Measurements from ENCODE around the gene ANKRD60.

Gene ANKRD60

DNA sequence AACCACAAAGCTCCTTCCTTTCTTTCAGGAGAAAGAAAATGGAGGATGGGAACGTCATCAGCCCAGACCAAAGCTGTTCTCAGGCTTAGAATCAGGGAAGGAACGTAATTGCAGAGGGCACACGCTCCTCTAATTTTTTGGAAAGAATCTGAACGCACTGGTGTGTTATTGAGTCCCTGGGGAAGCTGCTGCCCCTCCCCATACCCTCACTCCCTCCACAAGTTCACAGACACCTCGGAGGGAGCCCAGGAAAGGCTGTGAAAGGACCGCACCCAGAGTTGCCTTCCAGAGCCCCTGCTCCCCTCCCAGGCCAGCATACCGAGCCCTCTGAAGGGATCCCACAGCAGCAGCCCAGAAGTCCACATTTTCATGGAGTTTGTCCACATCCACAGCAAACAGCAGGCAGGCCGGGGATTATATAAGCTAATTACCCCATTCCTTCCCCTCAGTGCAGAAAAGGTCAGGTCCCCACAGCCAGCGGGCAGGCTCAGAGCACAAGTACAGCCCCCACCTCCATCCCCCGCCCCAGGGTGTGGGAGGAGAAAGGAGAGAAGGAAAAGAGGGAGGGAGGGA is 53.7 kb downstream of the ANKRD60 start:
- peak overlapping the region; percentile 67 for H3K27ac ChIP-seq (ENCODE audit: low read length)
- peaks cover 0 to 4% of the 10 kb centered on the region in 2 donors for H3K27me3 ChIP-seq (ENCODE audit: control insufficient read depth in 1 of 2, insufficient read depth in 2 of 2, low read length in 2 of 2)
- peak overlapping the region; percentile 21 to 40 for H3K9ac ChIP-seq (ENCODE audit: low read length in 2 of 2)
- H3K4me1 ChIP-seq (ENCODE audit: control insufficient read depth, insufficient read depth, low read length): peaks cover 24% of the 10 kb centered on the region
- H3K36me3 ChIP-seq (ENCODE audit: control insufficient read depth in 2 of 2, insufficient read depth in 2 of 2, low read length in 2 of 2): no peaks in the 10 kb centered on the region
- peak overlapping the region; percentile 19 to 55 for H3K4me3 ChIP-seq (ENCODE audit: low read length in 2 of 2)
- H3K9me3 ChIP-seq (ENCODE audit: control insufficient read depth in 2 of 2, low read length in 2 of 2): no peaks in the 10 kb centered on the region

- Histone ChIP-seq H3K4me1 (ENCODE audit: control insufficient read depth, insufficient read depth, low read length) (peaks cover 18% of the 10 kb centered on the region), H3K9me3 (ENCODE audit: control insufficient read depth in 2 of 2, low read length in 2 of 2) (no peaks in the 10 kb centered on the region), H3K9ac (ENCODE audit: low read length in 2 of 2) (peak overlapping the region; percentile 21 to 40), H3K27ac (ENCODE audit: low read length) (peak overlapping the region; percentile 67), H3K4me3 (ENCODE audit: low read length in 2 of 2) (peak overlapping the region; percentile 19 to 55), H3K36me3 (ENCODE audit: control insufficient read depth in 2 of 2, insufficient read depth in 2 of 2, low read length in 2 of 2) (no peaks in the 10 kb centered on the region), H3K27me3 (ENCODE audit: control insufficient read depth in 1 of 2, insufficient read depth in 2 of 2, low read length in 2 of 2) (no peaks in the 10 kb centered on the region)
Measured at GRCh38 chr20:58173930-58174707, 54.3 kb downstream of the ANKRD60 start.

DNA sequence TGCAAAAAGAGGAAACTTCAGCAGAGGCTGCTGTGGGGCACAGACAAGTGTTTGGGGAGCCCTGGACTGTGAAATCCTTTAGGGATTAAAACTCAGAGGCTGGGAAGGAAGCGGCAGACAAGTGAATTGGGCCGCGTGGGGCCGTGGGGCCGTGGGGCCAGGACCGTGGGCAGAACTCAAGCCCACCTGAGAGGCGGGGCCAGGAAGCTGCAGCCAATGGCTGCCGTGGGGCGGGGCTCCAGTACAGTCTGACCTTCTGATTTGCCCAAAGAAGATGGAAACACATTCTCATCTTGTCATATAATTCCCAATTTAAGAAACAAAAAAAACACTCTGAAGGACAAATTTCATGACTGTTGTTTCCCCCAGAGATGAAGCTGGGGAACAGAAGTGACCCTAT is 55.4 kb downstream of the ANKRD60 start:
- no peak overlapping the region for H3K9ac ChIP-seq (ENCODE audit: low read length in 2 of 2)
- H3K4me3 ChIP-seq (ENCODE audit: low read length in 2 of 2): no peak overlapping the region
- peaks cover 14% of the 10 kb centered on the region for H3K4me1 ChIP-seq (ENCODE audit: control insufficient read depth, insufficient read depth, low read length)
- no peaks in the 10 kb centered on the region for H3K27me3 ChIP-seq (ENCODE audit: control insufficient read depth in 1 of 2, insufficient read depth in 2 of 2, low read length in 2 of 2)
- no peak overlapping the region for H3K27ac ChIP-seq (ENCODE audit: low read length)
- H3K9me3 ChIP-seq (ENCODE audit: control insufficient read depth in 2 of 2, low read length in 2 of 2): no peaks in the 10 kb centered on the region
- H3K36me3 ChIP-seq (ENCODE audit: control insufficient read depth in 2 of 2, insufficient read depth in 2 of 2, low read length in 2 of 2): no peaks in the 10 kb centered on the region

DNA sequence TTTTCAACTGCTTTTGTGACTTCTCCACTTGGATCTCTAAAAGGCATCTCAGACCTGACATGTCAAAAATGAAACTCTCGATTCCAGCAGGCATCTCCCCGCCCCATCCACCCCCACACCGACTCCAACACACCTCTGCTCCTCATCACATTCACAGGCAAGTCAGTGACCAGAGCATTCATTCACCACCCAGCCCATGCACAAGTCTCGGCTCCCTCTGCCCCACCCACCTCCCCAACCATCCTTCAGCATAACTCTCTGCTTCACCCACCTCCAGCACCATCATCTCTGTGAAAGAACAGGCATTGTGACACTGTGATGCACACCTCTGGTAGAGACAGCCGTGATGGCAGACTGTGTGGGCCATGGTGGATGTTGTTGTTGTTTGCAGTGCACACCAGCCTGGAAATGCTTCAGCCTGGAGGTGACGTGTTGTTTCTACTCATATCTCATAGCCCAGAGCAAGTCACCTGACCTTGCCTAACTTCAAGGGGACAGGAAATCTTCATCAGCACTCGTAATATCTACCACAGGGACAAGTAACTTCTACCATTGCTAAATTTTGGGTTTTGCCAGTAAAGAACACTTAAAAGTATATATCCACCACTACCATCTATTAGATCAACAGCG is 56.5 kb downstream of the ANKRD60 start:
- no peak overlapping the region for H3K4me3 ChIP-seq (ENCODE audit: low read length in 2 of 2)
- no peaks in the 10 kb centered on the region for H3K27me3 ChIP-seq (ENCODE audit: control insufficient read depth in 1 of 2, insufficient read depth in 2 of 2, low read length in 2 of 2)
- H3K9me3 ChIP-seq (ENCODE audit: control insufficient read depth in 2 of 2, low read length in 2 of 2): no peaks in the 10 kb centered on the region
- H3K9ac ChIP-seq (ENCODE audit: low read length in 2 of 2): no peak overlapping the region
- peaks cover 14% of the 10 kb centered on the region for H3K4me1 ChIP-seq (ENCODE audit: control insufficient read depth, insufficient read depth, low read length)
- no peak overlapping the region for H3K27ac ChIP-seq (ENCODE audit: low read length)
- H3K36me3 ChIP-seq (ENCODE audit: control insufficient read depth in 2 of 2, insufficient read depth in 2 of 2, low read length in 2 of 2): no peaks in the 10 kb centered on the region

DNA sequence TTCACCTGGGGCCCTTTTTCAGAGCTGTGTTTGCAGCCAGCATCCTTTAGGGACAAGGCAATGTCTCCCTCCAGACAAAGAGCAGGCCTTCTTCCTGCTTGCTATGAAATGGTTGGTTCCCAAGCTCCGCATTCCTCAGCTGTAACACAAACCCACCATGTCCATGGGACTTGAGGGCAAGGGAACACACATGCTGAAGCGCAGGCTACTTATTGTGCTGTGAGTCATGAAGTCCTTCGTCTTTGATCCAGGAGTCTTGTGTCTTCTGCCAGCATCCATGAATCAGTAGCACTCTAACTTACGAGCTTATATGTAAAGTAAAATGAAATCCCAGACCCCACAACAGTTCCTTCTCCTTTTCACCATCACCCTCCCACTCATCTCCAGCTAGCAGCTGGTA is 59.0 kb downstream of the ANKRD60 start:
- H3K9ac ChIP-seq (ENCODE audit: low read length in 2 of 2): no peak overlapping the region
- no peak overlapping the region for H3K27ac ChIP-seq (ENCODE audit: low read length)
- no peaks in the 10 kb centered on the region for H3K27me3 ChIP-seq (ENCODE audit: control insufficient read depth in 1 of 2, insufficient read depth in 2 of 2, low read length in 2 of 2)
- H3K9me3 ChIP-seq (ENCODE audit: control insufficient read depth in 2 of 2, low read length in 2 of 2): no peaks in the 10 kb centered on the region
- no peaks in the 10 kb centered on the region for H3K36me3 ChIP-seq (ENCODE audit: control insufficient read depth in 2 of 2, insufficient read depth in 2 of 2, low read length in 2 of 2)
- no peak overlapping the region for H3K4me3 ChIP-seq (ENCODE audit: low read length in 2 of 2)
- peaks cover 4% of the 10 kb centered on the region for H3K4me1 ChIP-seq (ENCODE audit: control insufficient read depth, insufficient read depth, low read length)

GRCh38 chr20:58168843-58169242 is 59.6 kb downstream of the ANKRD60 start:
- H3K9ac ChIP-seq (ENCODE audit: low read length in 2 of 2): no peak overlapping the region
- no peaks in the 10 kb centered on the region for H3K36me3 ChIP-seq (ENCODE audit: control insufficient read depth in 2 of 2, insufficient read depth in 2 of 2, low read length in 2 of 2)
- no peak overlapping the region for H3K4me3 ChIP-seq (ENCODE audit: low read length in 2 of 2)
- H3K9me3 ChIP-seq (ENCODE audit: control insufficient read depth in 2 of 2, low read length in 2 of 2): no peaks in the 10 kb centered on the region
- peaks cover under 1% of the 10 kb centered on the region for H3K4me1 ChIP-seq (ENCODE audit: control insufficient read depth, insufficient read depth, low read length)
- H3K27me3 ChIP-seq (ENCODE audit: control insufficient read depth in 1 of 2, insufficient read depth in 2 of 2, low read length in 2 of 2): no peaks in the 10 kb centered on the region
- H3K27ac ChIP-seq (ENCODE audit: low read length): no peak overlapping the region

GRCh38 chr20:58167759-58168158 is 60.7 kb downstream of the ANKRD60 start:
- H3K9me3 ChIP-seq (ENCODE audit: control insufficient read depth in 2 of 2, low read length in 2 of 2): no peaks in the 10 kb centered on the region
- H3K4me3 ChIP-seq (ENCODE audit: low read length in 2 of 2): no peak overlapping the region
- H3K4me1 ChIP-seq (ENCODE audit: control insufficient read depth, insufficient read depth, low read length): peaks cover under 1% of the 10 kb centered on the region
- no peak overlapping the region for H3K27ac ChIP-seq (ENCODE audit: low read length)
- H3K27me3 ChIP-seq (ENCODE audit: control insufficient read depth in 1 of 2, insufficient read depth in 2 of 2, low read length in 2 of 2): no peaks in the 10 kb centered on the region
- H3K36me3 ChIP-seq (ENCODE audit: control insufficient read depth in 2 of 2, insufficient read depth in 2 of 2, low read length in 2 of 2): no peaks in the 10 kb centered on the region
- no peak overlapping the region for H3K9ac ChIP-seq (ENCODE audit: low read length in 2 of 2)

Measured in stomach smooth muscle (tissue), 2 donors.